Subcutaneous adipose tissue (tissue), 4 donors: Measurements from ENCODE around the gene REST. TPM values are rescaled to one million over a fixed set of nuclear protein-coding genes. Genes with fewer than 3 reads are reported as not detected.

Source experiments
- CTCF ChIP-seq: fragments of 450-650 bp; IDR thresholded peaks from one replicate; pipeline ENCODE4 v1.5.1; 2016; ENCODE audit warnings: low read depth, mild to moderate bottlenecking, control low read depth, antibody characterized with exemption, moderate library complexity
- total RNA-seq, 4 donors: library from RNA; depleted of rRNA; stranded (reverse); fragments of >200 nt; gene quantifications; one replicate each; pipeline ENCODE4 v1.1.0, GENCODE V29; 2016

Gene REST
- total RNA-seq, 4 donors from 2014 or later: 25.1 to 37.2 (median 32.1) TPM

DNA sequence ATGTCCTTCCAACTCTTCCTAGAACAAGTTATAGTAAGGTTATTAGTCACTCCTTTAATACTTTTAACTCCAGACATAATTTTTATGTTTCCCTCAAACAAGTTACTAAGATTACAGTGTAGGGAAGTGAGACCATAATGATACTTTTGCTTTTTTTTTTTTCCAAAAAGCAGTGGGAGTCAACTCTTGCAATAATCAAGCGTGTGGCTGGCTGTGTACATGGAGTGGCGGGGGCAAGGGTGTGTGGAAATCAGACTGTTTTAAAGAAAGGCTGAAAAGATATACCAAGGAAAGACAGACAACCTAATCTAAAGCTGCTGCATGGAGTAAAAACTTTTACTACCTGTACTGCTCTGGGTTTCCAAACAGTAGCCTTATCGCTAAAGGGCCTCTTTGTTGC, 65.6 kb downstream of the REST start:
- TF ChIP-seq CTCF: no peak

DNA sequence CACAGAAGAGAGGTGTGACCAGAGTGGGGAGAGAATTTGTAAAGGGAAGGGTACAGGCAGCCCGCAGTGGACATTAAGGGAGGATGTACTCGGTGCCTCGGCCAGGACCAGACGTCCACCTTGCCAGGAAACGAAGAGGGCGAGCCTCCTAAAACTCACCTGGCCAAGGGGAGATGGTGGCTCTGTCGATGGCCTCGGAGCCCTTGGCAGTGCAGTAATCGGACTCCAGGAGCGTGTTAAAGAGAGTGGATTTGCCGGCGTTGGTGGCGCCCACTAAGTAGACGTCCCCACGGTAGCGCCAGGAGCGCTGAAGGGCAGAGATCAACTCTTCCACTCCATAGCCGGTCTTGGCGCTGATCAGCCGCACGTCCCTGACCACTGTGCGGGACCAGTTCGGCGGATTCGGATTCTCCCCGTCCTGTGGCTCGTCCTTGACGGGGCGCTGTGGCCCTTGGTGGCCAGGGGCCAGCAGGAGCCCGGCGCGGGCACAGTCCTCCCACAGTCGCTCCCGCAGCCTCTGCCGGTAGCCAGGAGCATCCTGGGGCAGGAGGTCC, 68.7 kb downstream of the REST start:
- no peak for TF ChIP-seq CTCF

GRCh38 chr4:56976837-56977320, 69.2 kb downstream of the REST start:
- no peak for TF ChIP-seq CTCF

DNA sequence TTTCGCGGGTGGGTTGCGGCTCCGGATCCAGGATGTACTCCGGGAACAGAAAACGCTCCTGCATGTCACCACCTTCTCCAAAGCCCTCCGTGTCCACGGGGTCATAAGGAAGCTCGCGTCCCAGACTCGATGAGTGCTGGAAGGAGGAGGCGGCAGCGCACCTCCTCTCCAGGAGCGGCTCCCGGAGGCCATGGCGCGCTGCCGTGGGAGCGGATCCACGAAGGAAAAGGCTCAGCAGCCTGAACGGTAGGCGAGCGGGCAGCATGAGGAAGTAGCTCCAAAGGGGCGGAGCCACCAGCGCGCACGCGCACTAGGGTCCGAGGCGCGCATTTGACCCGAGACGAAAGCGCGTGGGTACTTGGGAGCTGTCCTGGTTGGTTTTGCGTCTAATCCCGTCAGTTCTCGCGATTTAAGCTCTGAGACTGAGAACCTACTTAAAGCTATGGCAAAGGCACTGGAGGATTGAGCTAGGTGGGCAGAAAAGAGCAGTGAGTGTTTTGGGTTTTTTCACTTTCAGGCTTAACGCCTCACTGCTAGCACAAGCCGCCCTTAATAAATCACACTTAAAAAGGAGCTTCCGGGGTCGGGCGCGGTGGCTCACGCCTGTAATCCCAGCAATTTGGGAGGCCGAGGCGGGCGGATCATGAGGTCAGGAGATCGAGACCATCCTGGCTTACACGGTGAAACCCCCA, 69.8 kb downstream of the REST start, which contains the start of gene NOA1:
Gene NOA1, minus strand, starts transcription at position 286 of the 692 bp plus-strand sequence. Its CDS starts 21 bp downstream, at position 265.
- TF ChIP-seq CTCF: no peak

DNA sequence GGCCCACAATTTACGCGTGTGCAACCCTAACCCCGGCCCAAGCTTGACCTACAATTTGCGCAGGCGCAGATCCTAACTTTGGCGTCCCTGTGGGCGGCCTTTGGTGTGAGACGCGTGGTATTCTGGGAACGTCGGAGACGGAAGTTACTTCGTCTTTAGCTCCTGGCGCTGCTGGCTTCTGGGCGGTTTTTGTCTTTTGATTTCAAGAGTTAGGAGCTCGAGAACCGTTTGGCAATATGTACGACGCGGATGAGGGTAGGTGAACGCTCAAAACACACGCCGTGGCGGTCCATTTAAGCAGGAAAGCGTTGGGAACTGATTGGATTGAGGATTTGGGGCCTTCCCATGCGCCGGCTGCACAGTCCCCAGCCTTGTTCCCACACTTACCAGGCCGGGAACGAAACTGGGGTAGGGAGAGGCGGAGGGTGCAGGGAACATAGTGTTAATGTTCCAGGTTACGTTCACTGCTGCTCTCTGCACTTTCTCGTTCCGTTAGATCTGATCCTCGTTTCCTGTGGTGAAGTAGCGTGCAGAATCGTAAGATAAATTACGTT, 71.1 kb downstream of the REST start, which contains the start of gene POLR2B:
Gene POLR2B, plus strand, starts transcription at position 147 of the 554 bp plus-strand sequence. Its CDS starts 90 bp downstream, at position 237.
- no peak for TF ChIP-seq CTCF

GRCh38 chr4:56979421-56980072, 71.8 kb downstream of the REST start:
- TF ChIP-seq CTCF: no peak

GRCh38 chr4:56981795-56982201, 74.1 kb downstream of the REST start:
- TF ChIP-seq CTCF: no peak
